Endodermal cell (in vitro differentiated cells): Measurements from ENCODE around the gene TCN2. TPM values are rescaled to one million over a fixed set of nuclear protein-coding genes. Genes with fewer than 3 reads are reported as not detected.
"Not testable (repeated sequence)": the region's sequence is repeated elsewhere in the genome, so short reads cannot be mapped to it uniquely, and the experiment has no call there.

Source experiments
- DNase-seq: peaks from one replicate; pipeline ENCODE4 v3.0.0-alpha.2; 2017
- H3K27ac ChIP-seq: 2 replicates; pipeline ENCODE4 v1.5.1; 2013; ENCODE audit warnings: mild to moderate bottlenecking, low read depth, low read length, moderate library complexity
- H3K27me3 ChIP-seq: 2 replicates; pipeline ENCODE4 v1.6.1; 2013; ENCODE audit warnings: mild to moderate bottlenecking, low read length, moderate library complexity; ENCODE audit not compliant: insufficient read depth, control insufficient read depth, poor library complexity, severe bottlenecking
- H3K36me3 ChIP-seq: 2 replicates; pipeline ENCODE4 v1.7.0; 2013; ENCODE audit warnings: mild to moderate bottlenecking, low read length, moderate library complexity; ENCODE audit not compliant: control insufficient read depth, insufficient read depth
- H3K4me1 ChIP-seq: one replicate; pipeline ENCODE4 v1.7.0; 2013; ENCODE audit warnings: low read length; ENCODE audit not compliant: control insufficient read depth, insufficient read depth
- H3K4me3 ChIP-seq: 2 replicates; pipeline ENCODE4 v1.5.1; 2013; ENCODE audit warnings: mild to moderate bottlenecking, low read length, moderate library complexity
- H3K9ac ChIP-seq: 2 replicates; pipeline ENCODE4 v1.6.1; 2013; ENCODE audit warnings: mild to moderate bottlenecking, low read length, moderate library complexity; ENCODE audit not compliant: poor library complexity, severe bottlenecking; ENCODE audit errors: extremely low read depth
- H3K9me3 ChIP-seq: 2 replicates; pipeline ENCODE4 v1.6.1; 2013; ENCODE audit warnings: mild to moderate bottlenecking, low read length, moderate library complexity; ENCODE audit not compliant: control insufficient read depth
- H3K27ac Mint-ChIP-seq: 2 replicates; pipeline ENCODE4 v1.8.0; 2020; ENCODE audit warnings: mixed read lengths
- H3K27me3 Mint-ChIP-seq: 2 replicates; pipeline ENCODE4 v1.8.0; 2021; ENCODE audit warnings: mild to moderate bottlenecking, mixed read lengths; ENCODE audit not compliant: insufficient read depth
- H3K36me3 Mint-ChIP-seq: 2 replicates; pipeline ENCODE4 v1.8.0; 2020; ENCODE audit warnings: low read depth, mixed read lengths
- H3K4me1 Mint-ChIP-seq: 2 replicates; pipeline ENCODE4 v1.8.0; 2020; ENCODE audit warnings: mixed read lengths
- H3K4me3 Mint-ChIP-seq: 2 replicates; pipeline ENCODE4 v1.8.0; 2020; ENCODE audit warnings: mild to moderate bottlenecking, moderate library complexity, mixed read lengths
- H3K9me3 Mint-ChIP-seq: 2 replicates; pipeline ENCODE4 v1.8.0; 2020; ENCODE audit warnings: mild to moderate bottlenecking, mixed read lengths
- CTCF ChIP-seq: fragments of 200-600 bp; sonication (generic); conservative IDR thresholded peaks from 2 replicates; pipeline ENCODE4 v1.5.0; 2021; ENCODE audit warnings: antibody characterized with exemption, mild to moderate bottlenecking
- whole genome bisulfite sequencing, 2 experiments: methylation state at CpG; one replicate each; pipeline versions ENCODE4 v1.1.5 to v1.1.7; 2013; ENCODE audit warnings: missing lambda C conversion rate in 2 of 2, mixed read lengths in 1 of 2; ENCODE audit not compliant: insufficient coverage in 1 of 2, insufficient read length in 1 of 2; 5-methylcytosine and 5-hydroxymethylcytosine counted together
- total RNA-seq, 2 donors: library from RNA; stranded (reverse); fragmentation: NEBNext Ultra II Directional in 1 of 2; extraction: Animal tissue kit (Norgen Biotek cat#: 25700) in 1 of 2; gene quantifications; 2 replicates in 1 of 2; 3 replicates in 1 of 2; pipeline ENCODE4 v1.2.1, GENCODE V29; 2021

Gene TCN2
- total RNA-seq, 2 donors from 2014 or later: 71.8 to 73.6 TPM

- H3K36me3 Mint-ChIP-seq: peaks cover 5% of the 10 kb centered on the region
- H3K4me1 ChIP-seq: no peaks in the 10 kb centered on the region
- H3K4me3 Mint-ChIP-seq: no peak overlapping the region
- H3K9me3 ChIP-seq: no peaks in the 10 kb centered on the region
- WGBS, 2 experiments: 88 to 90% methylated on average over 7 of the region's 7 CpGs
- H3K27me3 Mint-ChIP-seq: no peaks in the 10 kb centered on the region
- no peaks in the 10 kb centered on the region for H3K9me3 Mint-ChIP-seq
- no peak overlapping the region for H3K27ac Mint-ChIP-seq
- H3K36me3 ChIP-seq: no peaks in the 10 kb centered on the region
- no peak overlapping the region for H3K9ac ChIP-seq
- no peaks in the 10 kb centered on the region for H3K27me3 ChIP-seq
- no peak for TF ChIP-seq CTCF
- peaks cover 13% of the 10 kb centered on the region for H3K4me1 Mint-ChIP-seq
- DNase-seq: no peak
- no peak overlapping the region for H3K4me3 ChIP-seq
- no peak overlapping the region for H3K27ac ChIP-seq
Observed at GRCh38 chr22:30566125-30566524, 40.8 kb upstream of the TCN2 start.

- not testable (repeated sequence) for H3K4me3 Mint-ChIP-seq, DNase-seq, H3K4me1 ChIP-seq, H3K27ac Mint-ChIP-seq, H3K27me3 Mint-ChIP-seq, H3K9ac ChIP-seq, H3K36me3 Mint-ChIP-seq, H3K4me3 ChIP-seq, H3K9me3 Mint-ChIP-seq, H3K9me3 ChIP-seq, H3K36me3 ChIP-seq, H3K27me3 ChIP-seq, H3K27ac ChIP-seq
- peaks cover 13% of the 10 kb centered on the region for H3K4me1 Mint-ChIP-seq
- 94% methylated on average over 5 to 6 of the region's 6 CpGs for WGBS, 2 experiments
Observed at GRCh38 chr22:30567277-30567676, 39.7 kb upstream of the TCN2 start.

- WGBS, 2 experiments: 86 to 92% methylated on average over 5 to 10 of the region's 10 CpGs
- no peaks in the 10 kb centered on the region for H3K9me3 Mint-ChIP-seq
Observed at GRCh38 chr22:30568137-30568805, 38.7 kb upstream of the TCN2 start.

More at GRCh38 chr22:30568137-30568805, 38.7 kb upstream of the TCN2 start:
- Histone ChIP-seq H3K36me3 (no peaks in the 10 kb centered on the region), H3K27me3 (no peaks in the 10 kb centered on the region), H3K4me3 (no peak overlapping the region), H3K27ac (no peak overlapping the region), H3K9me3 (no peaks in the 10 kb centered on the region), H3K4me1 (no peaks in the 10 kb centered on the region), H3K9ac (no peak overlapping the region)
- Mint-ChIP-seq H3K27me3 (no peaks in the 10 kb centered on the region), H3K4me1 (peaks cover 15% of the 10 kb centered on the region), H3K27ac (no peak overlapping the region), H3K36me3 (no peaks in the 10 kb centered on the region), H3K4me3 (no peak overlapping the region)
- peak; percentile 73 for DNase-seq
- TF ChIP-seq CTCF: no peak
